GM08714 (cell line): ENCODE data around the gene USP37.
A peak's percentile ranks its signal among the peaks of the same experiment; 100 is the strongest.

ENCODE experiments used
- H3K4me3 ChIP-seq: fragments of 200-500 bp; sonication (Bioruptor generic); 2 replicates; pipeline ENCODE4 v1.5.1; 2014; ENCODE audit warnings: mild to moderate bottlenecking, low read length, inconsistent platforms
- ZNF274 ChIP-seq: IDR thresholded peaks from 2 replicates; pipeline ENCODE4 v1.6.1; 2012; ENCODE audit warnings: mild to moderate bottlenecking, low read depth, low read length

The USP37 gene, protein sequence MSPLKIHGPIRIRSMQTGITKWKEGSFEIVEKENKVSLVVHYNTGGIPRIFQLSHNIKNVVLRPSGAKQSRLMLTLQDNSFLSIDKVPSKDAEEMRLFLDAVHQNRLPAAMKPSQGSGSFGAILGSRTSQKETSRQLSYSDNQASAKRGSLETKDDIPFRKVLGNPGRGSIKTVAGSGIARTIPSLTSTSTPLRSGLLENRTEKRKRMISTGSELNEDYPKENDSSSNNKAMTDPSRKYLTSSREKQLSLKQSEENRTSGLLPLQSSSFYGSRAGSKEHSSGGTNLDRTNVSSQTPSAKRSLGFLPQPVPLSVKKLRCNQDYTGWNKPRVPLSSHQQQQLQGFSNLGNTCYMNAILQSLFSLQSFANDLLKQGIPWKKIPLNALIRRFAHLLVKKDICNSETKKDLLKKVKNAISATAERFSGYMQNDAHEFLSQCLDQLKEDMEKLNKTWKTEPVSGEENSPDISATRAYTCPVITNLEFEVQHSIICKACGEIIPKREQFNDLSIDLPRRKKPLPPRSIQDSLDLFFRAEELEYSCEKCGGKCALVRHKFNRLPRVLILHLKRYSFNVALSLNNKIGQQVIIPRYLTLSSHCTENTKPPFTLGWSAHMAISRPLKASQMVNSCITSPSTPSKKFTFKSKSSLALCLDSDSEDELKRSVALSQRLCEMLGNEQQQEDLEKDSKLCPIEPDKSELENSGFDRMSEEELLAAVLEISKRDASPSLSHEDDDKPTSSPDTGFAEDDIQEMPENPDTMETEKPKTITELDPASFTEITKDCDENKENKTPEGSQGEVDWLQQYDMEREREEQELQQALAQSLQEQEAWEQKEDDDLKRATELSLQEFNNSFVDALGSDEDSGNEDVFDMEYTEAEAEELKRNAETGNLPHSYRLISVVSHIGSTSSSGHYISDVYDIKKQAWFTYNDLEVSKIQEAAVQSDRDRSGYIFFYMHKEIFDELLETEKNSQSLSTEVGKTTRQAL

DNA sequence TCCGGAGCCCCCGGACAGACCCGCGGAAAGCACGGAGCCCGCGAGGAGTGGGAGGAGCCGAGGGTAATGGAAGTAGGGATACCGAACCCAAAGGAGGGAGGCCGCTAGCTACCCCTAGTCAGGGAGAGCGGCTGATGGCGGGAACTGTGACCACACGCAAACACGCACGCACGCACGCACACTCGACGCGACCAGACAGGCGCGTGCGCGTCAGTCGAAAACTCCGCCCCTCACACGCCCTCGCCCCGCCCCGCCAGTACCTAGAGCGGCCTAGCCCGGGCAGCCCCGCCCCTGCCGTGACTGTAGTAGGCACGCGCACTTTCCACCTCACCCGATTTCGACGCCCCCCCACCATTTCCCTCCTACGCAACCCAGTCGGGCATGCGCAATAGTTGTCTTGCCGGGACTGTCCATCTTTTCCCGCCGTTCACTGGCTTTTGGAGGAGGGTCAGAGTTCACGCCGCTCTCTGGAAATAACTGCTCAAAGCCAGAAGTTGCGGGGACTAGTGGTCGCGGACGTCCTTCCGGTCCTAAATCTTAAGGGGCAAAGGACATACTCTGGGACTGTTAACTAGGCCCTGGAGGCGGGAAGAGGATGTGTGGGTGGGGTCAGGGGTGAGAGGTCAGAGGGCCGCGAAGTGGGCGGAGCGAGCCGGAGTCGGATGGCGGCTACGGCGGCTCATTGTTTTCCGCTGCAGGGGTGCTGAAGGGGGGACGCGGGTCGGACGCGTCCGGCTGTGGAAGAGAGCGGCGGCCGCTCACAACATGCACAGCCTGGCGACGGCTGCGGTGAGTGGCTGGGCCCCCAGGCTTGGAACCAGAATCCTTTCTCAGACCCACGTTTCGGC, at the start of gene USP37, which contains the start of gene CNOT9:
TSS of gene USP37 (minus strand) at position 162 of the 848 bp plus-strand sequence. CDS start 9,698 bp downstream, outside the sequence.
TSS of gene CNOT9 (plus strand) at position 650 of the 848 bp plus-strand sequence. CDS start at position 766, 116 bp downstream.
- peak within 1 kb of the TSS; percentile 97 for H3K4me3 ChIP-seq
- TF ChIP-seq ZNF274 = no peak

DNA sequence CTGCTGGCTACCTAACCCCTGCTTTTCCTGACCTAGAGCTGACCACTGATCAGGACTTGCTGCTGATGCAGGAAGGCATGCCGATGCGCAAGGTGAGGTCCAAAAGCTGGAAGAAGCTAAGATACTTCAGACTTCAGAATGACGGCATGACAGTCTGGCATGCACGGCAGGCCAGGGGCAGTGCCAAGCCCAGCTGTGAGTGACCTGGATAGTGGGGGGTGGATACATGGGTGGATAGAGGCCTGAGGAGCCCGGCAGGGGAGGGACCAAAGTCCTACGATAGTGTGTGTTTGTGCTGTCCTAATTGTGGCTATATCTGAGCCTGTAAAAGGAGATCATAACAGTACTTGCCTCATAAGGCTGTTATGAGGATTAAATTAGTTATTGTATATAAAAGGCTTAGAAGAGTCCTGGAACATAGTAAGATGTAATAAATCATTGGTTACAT, 47.7 kb upstream of the USP37 start:
- H3K4me3 ChIP-seq = no peak overlapping the region
- no peak for TF ChIP-seq ZNF274

DNA sequence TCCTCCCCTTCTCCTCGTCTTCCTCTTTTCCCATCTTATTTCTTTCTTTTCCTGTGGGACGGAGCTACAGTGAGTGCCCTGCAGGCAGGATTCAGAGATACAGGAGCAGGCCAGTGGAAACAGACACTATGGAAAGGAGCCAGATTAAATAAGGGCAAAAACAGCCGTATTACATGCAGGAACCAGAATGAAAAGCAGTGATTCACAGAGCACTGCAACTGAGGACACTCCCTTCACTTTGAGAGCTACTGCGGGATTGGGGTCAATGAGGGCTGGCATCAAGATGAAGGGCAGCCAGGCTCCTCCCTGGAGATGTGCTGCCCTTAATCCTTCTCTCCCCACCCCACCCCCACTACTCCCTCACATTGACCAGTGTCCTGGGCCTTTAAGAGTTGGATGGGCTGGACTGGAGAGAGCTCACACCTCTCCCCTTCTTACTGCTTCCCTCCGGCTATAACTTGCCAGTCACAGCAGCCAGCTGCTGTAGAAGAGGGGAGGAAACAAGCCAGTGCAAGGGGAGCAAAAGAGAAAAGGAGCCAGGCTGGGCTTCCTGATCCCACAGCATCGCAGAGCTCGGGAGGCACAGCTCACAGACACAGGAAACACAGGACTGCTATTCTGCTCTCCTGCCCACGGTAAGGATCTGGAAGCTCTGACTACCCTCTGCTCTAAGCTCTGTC, 39.4 kb upstream of the USP37 start, which contains the start of gene PLCD4:
TSS of gene PLCD4 (plus strand) at position 464 of the 680 bp plus-strand sequence. CDS start 7,841 bp downstream, outside the sequence.
- no peak for TF ChIP-seq ZNF274
- H3K4me3 ChIP-seq = no peak within 1 kb of the TSS

DNA sequence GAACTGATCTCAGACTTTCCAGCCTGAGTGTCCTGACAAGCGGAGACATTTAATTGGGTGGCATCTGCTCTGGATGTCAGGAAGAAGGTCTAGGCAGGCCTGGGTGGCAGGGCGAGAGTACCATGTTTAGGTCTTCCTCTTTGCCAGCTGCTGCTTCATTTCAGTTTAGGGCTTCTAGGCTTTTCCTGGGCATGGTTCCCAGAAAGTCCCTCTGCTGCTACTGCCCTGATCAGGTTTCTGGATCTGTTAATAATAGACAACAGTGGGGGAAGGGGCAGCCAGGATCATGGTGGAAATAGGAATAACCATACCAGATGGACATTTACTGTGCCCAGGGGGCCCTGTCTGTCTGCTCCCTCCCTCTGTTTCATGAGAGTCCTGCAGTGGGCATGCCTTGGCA, 37.3 kb upstream of the USP37 start:
- TF ChIP-seq ZNF274 = no peak
- H3K4me3 ChIP-seq = no peak overlapping the region

DNA sequence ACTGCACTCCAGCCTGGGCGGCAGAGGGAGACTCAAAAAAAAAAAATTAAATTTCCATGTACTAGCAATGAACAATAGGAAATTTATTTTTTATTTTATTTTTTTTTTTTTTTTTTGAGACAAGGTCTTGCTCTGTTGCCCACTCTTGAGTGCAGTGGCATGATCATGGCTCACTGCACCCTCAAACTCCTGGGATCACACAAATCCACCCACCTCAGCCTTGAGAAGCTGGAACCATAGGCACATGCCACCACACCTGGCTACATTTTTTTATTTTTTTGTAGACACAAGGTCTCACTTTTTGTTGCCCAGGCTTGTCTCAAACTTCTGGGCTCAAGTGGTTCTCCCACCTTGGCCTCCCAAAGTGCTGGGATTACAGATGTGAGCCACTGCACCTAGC, 17.4 kb upstream of the USP37 start:
- no peak overlapping the region for H3K4me3 ChIP-seq
- no peak for TF ChIP-seq ZNF274

DNA sequence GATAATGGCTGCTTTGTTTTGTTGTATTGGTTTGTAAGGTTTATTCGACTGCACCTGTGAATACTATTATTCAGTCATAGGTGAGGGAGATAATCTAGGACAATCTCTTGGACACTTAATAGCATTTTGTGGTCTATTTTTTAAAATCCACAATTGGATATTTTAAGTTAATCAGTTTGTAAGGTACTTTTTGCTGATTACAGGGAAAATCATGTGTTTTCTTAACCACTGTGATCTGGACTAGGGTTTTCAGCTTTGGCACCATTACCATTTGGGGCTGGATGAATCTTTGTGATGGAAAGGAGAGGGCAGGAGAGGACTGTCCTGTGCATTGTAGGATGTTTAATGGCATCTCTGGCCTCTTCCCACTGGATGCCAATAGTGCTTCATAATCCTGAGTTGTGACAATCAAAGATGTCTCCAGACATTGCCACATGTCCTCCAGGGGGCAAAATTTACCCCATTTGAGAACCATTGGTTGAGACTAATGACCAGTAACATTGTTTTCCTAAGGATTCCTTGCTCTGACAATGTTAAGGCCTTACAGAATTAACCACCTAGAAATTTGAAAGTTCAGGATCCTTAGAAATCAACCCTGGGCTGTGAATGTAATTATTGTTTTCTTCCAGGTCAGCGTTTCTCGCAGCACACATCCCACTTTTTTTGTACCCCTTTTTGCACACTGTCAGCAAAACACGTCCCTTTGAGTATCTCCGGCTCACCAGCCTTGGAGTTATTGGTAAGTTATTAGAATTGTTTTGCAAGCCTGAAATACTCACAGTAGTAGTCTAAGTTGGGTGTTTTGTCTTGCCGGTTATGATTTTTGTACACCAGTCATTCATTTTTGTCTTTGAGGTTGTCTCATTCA, 16.1 kb upstream of the USP37 start:
- no peak for TF ChIP-seq ZNF274
- no peak overlapping the region for H3K4me3 ChIP-seq

DNA sequence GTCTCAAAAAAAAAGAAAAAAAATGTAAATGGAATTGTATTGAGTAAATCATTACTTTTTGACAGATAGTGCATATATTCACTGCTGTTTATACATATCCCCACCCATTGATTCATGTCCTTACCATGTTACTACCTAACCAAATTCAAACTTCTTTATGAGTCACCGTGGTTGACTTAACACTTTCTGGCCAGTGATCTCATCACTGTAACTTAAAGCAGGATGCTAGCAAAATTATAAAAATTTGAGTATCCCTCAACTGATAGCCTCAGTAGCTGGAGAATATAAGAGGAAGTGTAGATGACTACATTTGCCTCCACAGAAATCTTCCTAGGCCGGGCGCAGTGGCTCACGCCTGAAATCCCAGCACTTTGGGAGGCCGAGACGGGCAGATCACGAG, 13.9 kb upstream of the USP37 start:
- H3K4me3 ChIP-seq = no peak overlapping the region
- no peak for TF ChIP-seq ZNF274

DNA sequence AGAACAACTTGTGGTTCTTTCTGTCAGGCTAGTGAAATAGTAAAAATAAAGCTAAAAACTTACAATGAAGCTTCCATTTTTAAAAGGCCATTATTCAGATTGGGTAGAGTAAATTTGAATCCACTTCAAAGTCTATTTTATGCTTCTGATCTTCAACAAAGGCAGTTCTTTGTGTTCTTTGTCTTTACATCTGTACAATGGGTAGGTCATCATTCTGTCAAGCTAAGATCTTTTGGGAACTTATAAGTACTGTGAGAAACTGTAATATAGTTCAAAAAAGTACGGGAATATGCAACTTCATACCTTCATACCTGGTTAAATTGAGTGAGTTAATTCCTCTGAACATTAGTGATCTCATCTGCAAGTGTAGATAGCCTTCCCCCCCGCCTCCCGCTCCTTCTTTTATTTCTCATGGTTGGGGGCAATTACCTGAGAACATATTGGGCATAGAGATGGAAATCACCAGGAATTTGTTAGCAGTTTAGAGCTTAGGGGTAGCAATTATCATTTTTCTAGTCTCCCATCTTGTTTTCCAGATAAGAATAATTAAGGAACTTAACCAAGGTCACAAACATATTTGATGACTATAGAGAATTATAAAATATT, 10.2 kb upstream of the USP37 start:
- no peak overlapping the region for H3K4me3 ChIP-seq
- TF ChIP-seq ZNF274 = no peak

DNA sequence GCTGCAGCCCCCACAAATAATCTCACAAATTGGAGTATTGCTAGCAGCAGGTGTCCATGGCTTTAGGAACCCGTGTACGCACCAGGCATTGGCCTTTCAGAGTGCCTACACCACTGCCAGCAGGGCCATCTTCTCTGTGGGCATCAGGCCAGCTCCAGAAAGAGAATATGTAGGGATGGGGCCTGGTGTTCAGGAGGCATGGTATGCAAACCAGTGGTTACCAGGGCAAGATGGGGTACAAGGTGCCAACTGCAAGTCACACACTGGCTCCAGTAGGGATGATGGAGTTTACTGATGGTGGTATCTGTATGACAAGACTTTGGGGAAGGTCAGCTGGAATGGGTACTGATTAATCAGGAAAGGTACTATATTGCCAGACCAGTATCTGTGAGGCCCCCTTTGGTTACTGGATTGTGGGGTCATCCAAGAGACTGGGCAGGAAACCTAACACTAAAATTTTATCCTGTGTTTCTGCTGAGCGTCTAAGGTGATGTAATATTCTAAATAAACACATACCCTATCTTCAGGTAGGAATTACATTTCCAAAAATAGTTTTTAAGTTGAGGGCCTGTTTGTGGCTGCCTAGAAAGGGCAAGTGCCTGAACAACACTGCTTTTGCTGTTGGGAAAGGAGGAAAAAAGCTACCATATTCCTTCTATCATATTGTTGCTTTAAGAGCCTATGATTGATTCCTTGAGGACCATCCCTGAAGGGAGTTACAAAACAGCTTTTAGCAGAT, 9.5 kb upstream of the USP37 start:
- no peak for TF ChIP-seq ZNF274
- H3K4me3 ChIP-seq = no peak overlapping the region

DNA sequence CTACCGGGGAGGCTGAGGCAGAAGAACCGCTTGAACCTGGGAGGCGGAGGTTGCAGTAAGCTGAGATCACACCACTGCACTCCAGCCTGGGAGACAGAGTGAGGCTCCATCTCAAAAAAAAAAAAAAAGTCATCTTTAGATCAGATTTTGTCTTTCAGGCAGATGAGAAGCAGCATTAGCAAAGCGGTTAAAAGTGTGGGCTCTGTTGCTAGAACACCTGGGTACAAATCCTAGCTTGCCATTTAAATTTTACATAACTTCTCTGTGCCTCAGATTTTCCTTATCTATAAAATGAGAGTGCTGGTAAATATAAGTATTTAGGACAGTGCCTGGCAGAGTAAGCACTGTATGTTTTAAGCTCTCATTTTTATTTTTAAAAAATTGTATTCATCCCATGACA, 8.7 kb upstream of the USP37 start:
- H3K4me3 ChIP-seq = no peak overlapping the region
- no peak for TF ChIP-seq ZNF274

DNA sequence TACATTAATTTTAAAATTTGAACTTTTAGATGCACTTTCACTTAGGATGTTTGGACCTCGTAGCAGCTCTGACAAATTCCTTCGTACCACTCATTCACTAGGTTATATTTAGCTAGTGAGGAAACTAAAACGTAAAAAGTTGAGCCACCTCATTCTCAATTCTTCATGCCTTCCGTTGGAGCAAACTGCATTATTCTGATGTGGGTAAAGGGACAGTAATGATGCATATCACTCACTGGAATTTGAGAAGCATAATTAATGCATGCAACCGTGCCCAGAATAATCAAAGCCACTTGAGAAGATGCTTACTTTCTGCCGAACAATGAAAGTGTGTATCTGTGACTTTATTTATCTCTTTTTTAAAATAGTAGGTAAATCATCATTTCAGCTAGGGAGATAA, 2.7 kb upstream of the USP37 start:
- TF ChIP-seq ZNF274 = no peak
- H3K4me3 ChIP-seq = peak overlapping the region; percentile 74
